ENCODE measurements around the gene OR10A7. TPM values are rescaled to one million over a fixed set of nuclear protein-coding genes. Genes with fewer than 3 reads are reported as not detected.

OR10A7 gene
- total RNA-seq, 2 donors from 2014 or later, result not detected

Other genes with a start within 250 kb of the OR10A7 start
- 1 to 10 TPM in 1 of 2 donors, under 1 TPM in 1; 0.55 to 1.8 TPM for gene TESPA1, start 236.3 kb upstream of the OR10A7 start, total RNA-seq
- not detected for gene NEUROD4, start 201.1 kb upstream of the OR10A7 start, total RNA-seq
- not detected for gene OR9K2, start 94.6 kb upstream of the OR10A7 start, total RNA-seq
- gene OR6C74, start 23.6 kb downstream of the OR10A7 start, total RNA-seq, result not detected
- not detected for gene OR6C6, start 75.5 kb downstream of the OR10A7 start, total RNA-seq
- not detected for gene OR6C1, start 93.3 kb downstream of the OR10A7 start, total RNA-seq
- not detected for gene OR6C3, start 109.7 kb downstream of the OR10A7 start, total RNA-seq
- gene OR6C75, start 141.9 kb downstream of the OR10A7 start, total RNA-seq, result not detected
- gene OR6C65, start 179.5 kb downstream of the OR10A7 start, total RNA-seq, result not detected
- gene OR6C76, start 205.2 kb downstream of the OR10A7 start, total RNA-seq, result not detected
- gene OR6C2, start 223.1 kb downstream of the OR10A7 start, total RNA-seq, result not detected
- gene OR6C70, start 249.1 kb downstream of the OR10A7 start, total RNA-seq, result not detected

Measured in left colon (tissue), 2 donors.